GM12801 (cell line): ENCODE data around the gene CCN6.

ENCODE experiments used
- CTCF ChIP-seq: IDR thresholded peaks from one replicate; pipeline ENCODE4 v1.5.1; 2011; ENCODE audit warnings: control low read depth; ENCODE audit not compliant: insufficient read length; ENCODE audit errors: extremely low read depth

The CCN6 gene

GRCh38 chr6:112044856-112045255 is 9.0 kb upstream of the CCN6 start:
- no peak for TF ChIP-seq CTCF

- no peak for TF ChIP-seq CTCF
Measured at GRCh38 chr6:112049026-112049799, 4.7 kb upstream of the CCN6 start.

- TF ChIP-seq CTCF, result no peak
Measured at GRCh38 chr6:112049996-112050395, 3.9 kb upstream of the CCN6 start.

GRCh38 chr6:112050429-112050828 is 3.5 kb upstream of the CCN6 start:
- no peak for TF ChIP-seq CTCF

GRCh38 chr6:112054555-112055190 is 769 bp downstream of the CCN6 start:
- TF ChIP-seq CTCF, result no peak

GRCh38 chr6:112058243-112059032 is 4.5 kb downstream of the CCN6 start:
- TF ChIP-seq CTCF, result no peak

- no peak for TF ChIP-seq CTCF
Measured at GRCh38 chr6:112061605-112062004, 7.7 kb downstream of the CCN6 start.
